Activated T-helper 1 cell treated with Interleukin-2 at 50 U/mL for 16 hours (primary cell): ENCODE measurements around the gene RNF141.

Source experiments
- DNase-seq: peaks from one replicate; pipeline ENCODE4 v3.0.0-alpha.2; 2020; ENCODE audit warnings: low read depth

The RNF141 gene

GRCh38 chr11:10480760-10481159 lies 60.2 kb downstream of the RNF141 start:
- DNase-seq, result no peak

- no peak for DNase-seq
Observed at GRCh38 chr11:10480026-10480425, 61.0 kb downstream of the RNF141 start.

GRCh38 chr11:10478574-10479550 lies 62.1 kb downstream of the RNF141 start:
- DNase-seq, result no peak

- no peak for DNase-seq
Observed at GRCh38 chr11:10478066-10478465, 62.9 kb downstream of the RNF141 start.

- no peak for DNase-seq
Observed at GRCh38 chr11:10477690-10478046, 63.3 kb downstream of the RNF141 start.

GRCh38 chr11:10476927-10477689 lies 63.9 kb downstream of the RNF141 start:
- DNase-seq, result no peak

GRCh38 chr11:10476342-10476741 lies 64.6 kb downstream of the RNF141 start:
- DNase-seq, result no peak

GRCh38 chr11:10474551-10474950 lies 66.4 kb downstream of the RNF141 start:
- DNase-seq, result no peak

GRCh38 chr11:10473371-10473770 lies 67.6 kb downstream of the RNF141 start:
- DNase-seq, result no peak

- no peak for DNase-seq
Observed at GRCh38 chr11:10462746-10463300, 78.2 kb downstream of the RNF141 start.
